Measurements from ENCODE around the gene MTOR. TPM values are rescaled to one million over a fixed set of nuclear protein-coding genes. Genes with fewer than 3 reads are reported as not detected.
"Not testable (repeated sequence)": the region's sequence is repeated elsewhere in the genome, so short reads cannot be mapped to it uniquely, and the experiment has no call there.

The MTOR gene
- total RNA-seq, 2 donors from 2014 or later = 32.6 to 38.3 TPM

DNA sequence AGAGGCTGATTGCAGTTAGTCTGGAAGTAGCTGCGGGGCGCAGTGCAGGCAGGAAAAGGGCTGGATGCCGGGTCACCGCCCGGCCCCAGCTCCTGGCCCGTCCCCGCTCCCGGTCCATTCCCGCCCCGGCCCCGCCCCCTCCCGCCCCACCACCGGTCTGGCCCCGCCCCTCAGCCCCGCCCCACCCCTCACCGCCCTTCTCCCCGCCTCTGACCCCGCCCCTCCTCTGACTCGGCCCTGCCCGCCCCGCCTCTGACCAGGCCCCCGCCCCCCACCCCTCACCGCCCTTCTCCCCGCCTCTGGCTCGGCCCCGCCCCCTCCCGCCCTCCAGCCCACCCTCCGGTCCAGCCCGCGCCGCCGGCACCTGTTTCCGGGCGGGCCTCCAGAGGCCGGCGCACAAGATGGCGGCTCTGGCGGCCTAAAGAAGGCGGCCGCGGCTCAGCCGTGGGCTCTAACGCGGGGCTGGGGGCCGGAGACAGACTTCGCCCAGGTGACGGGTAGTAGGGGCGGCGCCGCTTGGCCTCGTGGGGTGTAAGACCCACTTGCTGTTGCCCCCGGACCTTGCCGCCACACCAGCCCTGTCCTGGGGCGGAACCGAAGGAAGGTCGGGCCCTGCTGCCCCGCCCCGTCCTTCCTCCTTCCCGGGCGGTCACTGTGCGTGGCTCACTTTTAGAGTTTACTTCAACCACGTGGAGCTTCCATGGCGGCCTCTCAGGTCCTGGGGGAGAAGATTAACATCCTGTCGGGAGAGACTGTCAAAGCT is 10.7 kb upstream of the MTOR start, which contains the start of gene UBIAD1:
UBIAD1 (plus strand) TSS at position 367 of the 763 bp plus-strand sequence; CDS start at position 701, 334 bp downstream.
- Mint-ChIP-seq H3K27me3 (ENCODE audit: low read depth) (no peaks in the 10 kb centered on the region), H3K36me3 (ENCODE audit: insufficient read depth in 2 of 2) (peaks cover 5 to 6% of the 10 kb centered on the region in 2 donors), H3K4me3 (peak within 1 kb of the TSS; percentile 93 to 96), H3K27ac (peak within 1 kb of the TSS; percentile 86), H3K9me3 (no peaks in the 10 kb centered on the region), H3K4me1 (ENCODE audit: low read depth) (peaks cover 42% of the 10 kb centered on the region)
- peak; percentile 84 to 85 for DNase-seq
- peak; percentile 91 to 93 for ATAC-seq (replicated peaks in 1 of 2)

DNA sequence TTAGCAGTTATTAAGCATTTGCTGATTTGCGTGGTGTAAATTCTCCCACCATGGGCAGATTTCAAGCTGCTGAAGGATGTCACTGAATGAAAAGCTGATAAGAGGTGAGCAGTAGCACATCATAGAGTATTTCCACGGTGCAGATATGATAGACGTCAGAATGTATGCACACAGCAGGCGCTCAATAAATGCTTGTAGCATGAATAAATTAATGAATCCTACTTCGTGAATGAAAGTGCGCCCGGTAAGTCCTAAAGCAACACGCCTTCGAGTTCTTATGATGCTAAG is 10.1 kb upstream of the MTOR start:
- Mint-ChIP-seq H3K4me1 (ENCODE audit: low read depth) (peaks cover 36% of the 10 kb centered on the region), H3K4me3 (peak overlapping the region; percentile 63 to 69), H3K36me3 (ENCODE audit: insufficient read depth in 2 of 2) (peaks cover 4 to 5% of the 10 kb centered on the region in 2 donors), H3K27me3 (ENCODE audit: low read depth) (no peaks in the 10 kb centered on the region), H3K27ac (no peak overlapping the region), H3K9me3 (no peaks in the 10 kb centered on the region)
- no peak for ATAC-seq (replicated peaks in 1 of 2)
- DNase-seq = no peak

DNA sequence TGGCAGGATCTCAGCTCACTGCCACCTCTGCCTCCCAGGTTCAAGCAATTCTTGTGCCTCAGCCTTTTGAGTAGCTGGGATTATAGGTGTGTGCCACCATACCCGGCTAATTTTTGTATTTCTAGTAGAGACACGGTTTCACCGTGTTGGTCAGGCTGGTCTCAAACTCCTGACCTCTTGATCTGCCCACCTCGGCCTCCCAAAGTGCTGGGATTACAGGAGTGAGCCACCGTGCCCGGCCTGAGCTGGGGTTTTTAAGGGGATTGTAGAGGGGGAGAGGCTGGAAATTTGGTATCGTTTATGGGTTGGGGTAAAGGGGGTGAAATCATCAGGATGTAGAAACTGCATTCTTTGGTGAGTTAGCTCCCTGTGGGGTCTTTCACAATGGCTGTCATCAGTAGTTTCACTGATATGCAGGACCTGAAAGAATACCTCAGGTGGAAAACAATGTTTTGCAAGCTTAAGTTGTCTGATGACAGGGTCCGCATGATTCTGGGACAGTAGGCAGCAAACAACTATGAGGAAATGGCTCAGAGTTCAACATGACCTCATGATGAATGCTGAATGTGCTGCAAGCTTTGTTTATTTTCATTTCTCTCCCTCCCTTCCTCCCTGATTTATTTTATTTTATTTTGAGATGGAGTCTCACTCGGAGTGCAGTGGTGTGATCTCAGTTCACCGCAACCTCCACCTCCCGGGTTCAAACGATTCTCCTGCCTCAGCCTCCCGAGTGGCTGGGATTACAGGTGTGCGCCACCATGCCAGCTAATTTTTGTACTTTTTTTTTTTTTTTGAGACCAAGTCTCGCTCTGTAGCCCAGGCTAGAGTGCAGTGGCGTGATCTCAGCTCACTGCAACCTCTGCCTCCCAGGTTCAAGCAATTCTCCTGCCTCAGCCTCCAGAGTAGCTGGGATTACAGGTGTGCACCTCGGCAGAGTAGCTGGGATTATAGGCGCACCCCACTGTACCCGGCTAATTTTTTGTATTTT is 5.3 kb upstream of the MTOR start:
- not testable (repeated sequence) for H3K27me3 Mint-ChIP-seq (ENCODE audit: low read depth); H3K4me1 Mint-ChIP-seq (ENCODE audit: low read depth); H3K27ac Mint-ChIP-seq; H3K9me3 Mint-ChIP-seq; H3K36me3 Mint-ChIP-seq (ENCODE audit: insufficient read depth in 2 of 2); H3K4me3 Mint-ChIP-seq; DNase-seq; ATAC-seq (replicated peaks in 1 of 2)

- Mint-ChIP-seq H3K4me1 (ENCODE audit: low read depth) (peaks cover 4% of the 10 kb centered on the region), H3K36me3 (ENCODE audit: insufficient read depth in 2 of 2) (peaks cover 1 to 2% of the 10 kb centered on the region in 2 donors), H3K27ac (no peak overlapping the region), H3K9me3 (no peaks in the 10 kb centered on the region), H3K4me3 (no peak overlapping the region), H3K27me3 (ENCODE audit: low read depth) (no peaks in the 10 kb centered on the region)
- DNase-seq = no peak
- no peak for ATAC-seq (replicated peaks in 1 of 2)
Measured at GRCh38 chr1:11266268-11267074, 4.1 kb upstream of the MTOR start.

GRCh38 chr1:11256299-11256698 is 6.1 kb downstream of the MTOR start:
- H3K36me3 Mint-ChIP-seq (ENCODE audit: insufficient read depth in 2 of 2) = peaks cover 11 to 21% of the 10 kb centered on the region in 2 donors
- no peaks in the 10 kb centered on the region for H3K27me3 Mint-ChIP-seq (ENCODE audit: low read depth)
- no peaks in the 10 kb centered on the region for H3K9me3 Mint-ChIP-seq
- no peak overlapping the region for H3K27ac Mint-ChIP-seq
- no peak overlapping the region for H3K4me3 Mint-ChIP-seq
- ATAC-seq (replicated peaks in 1 of 2) (no peak), DNase-seq (no peak)
- peaks cover 10% of the 10 kb centered on the region for H3K4me1 Mint-ChIP-seq (ENCODE audit: low read depth)

DNA sequence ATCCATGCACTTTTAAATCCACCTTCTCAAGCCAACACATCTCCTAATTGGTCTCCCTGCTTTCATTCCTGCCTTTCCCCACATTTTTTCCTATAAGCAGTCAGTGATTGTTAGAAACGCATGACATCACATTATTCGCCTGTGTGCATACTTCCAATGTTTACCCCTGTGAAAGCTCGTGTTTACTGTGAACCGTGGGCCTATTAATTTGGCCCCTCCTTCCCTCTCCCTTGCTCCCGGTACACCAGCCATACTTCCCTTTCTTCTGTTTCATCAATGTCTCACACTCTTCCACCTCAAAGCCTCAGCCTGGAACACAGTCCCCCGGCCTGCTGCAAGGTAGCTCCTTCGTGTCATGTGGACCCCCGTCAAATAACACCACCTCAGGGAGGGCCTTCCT is 9.1 kb downstream of the MTOR start:
- Mint-ChIP-seq H3K4me1 (ENCODE audit: low read depth) (no peaks in the 10 kb centered on the region), H3K4me3 (no peak overlapping the region), H3K36me3 (ENCODE audit: insufficient read depth in 2 of 2) (peaks cover 17 to 25% of the 10 kb centered on the region in 2 donors), H3K27ac (no peak overlapping the region), H3K27me3 (ENCODE audit: low read depth) (no peaks in the 10 kb centered on the region), H3K9me3 (no peaks in the 10 kb centered on the region)
- DNase-seq (no peak), ATAC-seq (replicated peaks in 1 of 2) (no peak)

- no peak overlapping the region for H3K27ac Mint-ChIP-seq
- ATAC-seq (replicated peaks in 1 of 2) (no peak), DNase-seq (no peak)
- H3K4me3 Mint-ChIP-seq = no peak overlapping the region
- H3K9me3 Mint-ChIP-seq = no peaks in the 10 kb centered on the region
- H3K4me1 Mint-ChIP-seq (ENCODE audit: low read depth) = no peaks in the 10 kb centered on the region
- no peaks in the 10 kb centered on the region for H3K27me3 Mint-ChIP-seq (ENCODE audit: low read depth)
- peaks cover 17 to 25% of the 10 kb centered on the region in 2 donors for H3K36me3 Mint-ChIP-seq (ENCODE audit: insufficient read depth in 2 of 2)
Measured at GRCh38 chr1:11252538-11252937, 9.8 kb downstream of the MTOR start.

DNA sequence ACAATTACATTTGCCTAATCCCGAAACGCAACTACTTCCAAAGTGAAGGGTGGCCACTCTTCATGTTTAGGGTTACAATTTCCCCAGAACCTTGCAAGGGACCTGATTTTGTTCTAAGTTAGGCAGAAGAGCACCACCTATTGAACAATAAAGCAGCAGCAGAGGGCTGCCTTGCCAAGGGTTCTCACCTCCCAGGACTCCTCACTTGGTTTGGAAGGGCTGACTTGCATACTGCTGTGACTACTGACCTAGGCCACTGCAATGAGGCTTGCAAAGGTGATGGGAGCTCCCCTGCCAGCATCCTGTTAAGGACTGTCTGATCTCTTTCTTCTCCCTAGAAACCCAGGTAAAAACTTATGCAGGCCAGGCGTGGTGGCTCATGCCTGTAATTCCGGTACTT is 14.2 kb downstream of the MTOR start:
- Mint-ChIP-seq H3K4me1 (ENCODE audit: low read depth) (no peaks in the 10 kb centered on the region), H3K27ac (no peak overlapping the region), H3K9me3 (no peaks in the 10 kb centered on the region), H3K4me3 (no peak overlapping the region), H3K27me3 (ENCODE audit: low read depth) (no peaks in the 10 kb centered on the region), H3K36me3 (ENCODE audit: insufficient read depth in 2 of 2) (peaks cover 9 to 11% of the 10 kb centered on the region in 2 donors)
- ATAC-seq (replicated peaks in 1 of 2) (no peak), DNase-seq (no peak)

GRCh38 chr1:11245904-11246719 is 16.2 kb downstream of the MTOR start:
- H3K4me3 Mint-ChIP-seq = no peak overlapping the region
- H3K9me3 Mint-ChIP-seq = no peaks in the 10 kb centered on the region
- peaks cover 6% of the 10 kb centered on the region in 2 donors for H3K36me3 Mint-ChIP-seq (ENCODE audit: insufficient read depth in 2 of 2)
- H3K27ac Mint-ChIP-seq = peak overlapping the region; percentile 61
- DNase-seq = no peak
- no peaks in the 10 kb centered on the region for H3K4me1 Mint-ChIP-seq (ENCODE audit: low read depth)
- ATAC-seq (replicated peaks in 1 of 2) = no peak
- H3K27me3 Mint-ChIP-seq (ENCODE audit: low read depth) = no peaks in the 10 kb centered on the region

DNA sequence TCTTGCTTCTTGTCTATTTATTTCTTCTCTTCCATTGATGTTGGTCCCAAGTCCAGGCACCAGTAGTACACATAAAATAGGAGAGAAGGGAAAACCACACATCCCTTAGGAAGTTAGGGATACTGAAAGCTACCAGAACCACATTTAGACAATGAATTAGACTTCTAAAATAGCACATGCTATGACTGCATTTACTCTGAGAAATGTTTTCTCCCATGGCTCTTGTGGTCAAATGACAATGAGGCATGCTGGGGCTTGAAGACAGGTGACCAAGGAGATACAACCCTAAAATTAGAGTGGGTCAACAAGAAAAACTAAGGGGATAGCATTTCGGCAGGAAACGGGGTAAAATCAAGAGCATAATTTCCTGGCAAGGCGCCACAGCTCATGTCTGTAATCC is 17.1 kb downstream of the MTOR start:
- H3K4me1 Mint-ChIP-seq (ENCODE audit: low read depth) = no peaks in the 10 kb centered on the region
- peak overlapping the region; percentile 74 for H3K27ac Mint-ChIP-seq
- no peak overlapping the region for H3K4me3 Mint-ChIP-seq
- no peaks in the 10 kb centered on the region for H3K9me3 Mint-ChIP-seq
- ATAC-seq (replicated peaks in 1 of 2) = no peak
- H3K36me3 Mint-ChIP-seq (ENCODE audit: insufficient read depth in 2 of 2) = peaks cover 0 to 9% of the 10 kb centered on the region in 2 donors
- no peaks in the 10 kb centered on the region for H3K27me3 Mint-ChIP-seq (ENCODE audit: low read depth)
- DNase-seq = no peak

DNA sequence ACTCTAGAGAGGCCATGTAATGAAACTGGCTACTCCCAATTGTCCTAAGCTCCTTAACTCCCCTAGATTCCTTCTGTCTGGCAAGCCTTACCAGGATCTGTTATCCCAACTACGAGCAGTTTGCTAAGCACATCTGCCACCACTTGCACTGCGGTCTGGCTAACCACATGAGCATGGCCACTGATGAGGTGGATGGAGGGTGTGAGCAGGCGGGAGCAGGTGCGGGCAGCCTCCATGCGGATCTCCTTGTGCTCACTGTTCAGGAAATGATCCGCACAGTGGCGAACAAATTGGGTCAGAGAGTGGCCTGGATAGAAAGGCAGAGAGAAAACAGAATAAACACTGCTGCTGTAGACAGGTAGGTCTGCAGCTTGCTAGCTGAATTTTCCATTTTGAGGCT is 24.0 kb downstream of the MTOR start:
- ATAC-seq (replicated peaks in 1 of 2) (no peak), DNase-seq (no peak)
- Mint-ChIP-seq H3K27me3 (ENCODE audit: low read depth) (no peaks in the 10 kb centered on the region), H3K9me3 (no peaks in the 10 kb centered on the region), H3K4me1 (ENCODE audit: low read depth) (peaks cover 7% of the 10 kb centered on the region), H3K36me3 (ENCODE audit: insufficient read depth in 2 of 2) (peaks cover 5 to 27% of the 10 kb centered on the region in 2 donors), H3K4me3 (no peak overlapping the region), H3K27ac (no peak overlapping the region)

- ATAC-seq (replicated peaks in 1 of 2) = no peak
- Mint-ChIP-seq H3K27ac (peak overlapping the region; percentile 43), H3K27me3 (ENCODE audit: low read depth) (no peaks in the 10 kb centered on the region), H3K4me3 (no peak overlapping the region), H3K4me1 (ENCODE audit: low read depth) (peaks cover 7% of the 10 kb centered on the region), H3K9me3 (no peaks in the 10 kb centered on the region), H3K36me3 (ENCODE audit: insufficient read depth in 2 of 2) (peaks cover 5 to 31% of the 10 kb centered on the region in 2 donors)
- no peak for DNase-seq
Measured at GRCh38 chr1:11237356-11237755, 25.0 kb downstream of the MTOR start.

Data from activated T-cell treated with anti-CD3 and anti-CD28 coated beads, Interleukin-2, amount 50 U/mL, for 72 hours (primary cell).